K562 (cell line): ENCODE measurements around the gene CDC45. TPM values are rescaled to one million over a fixed set of nuclear protein-coding genes. Genes with fewer than 3 reads are reported as not detected.

Experiments
- ARID2 ChIP-seq: fragments of 450-650 bp; IDR thresholded peaks from 2 replicates; pipeline ENCODE4 v1.6.1; 2017; ENCODE audit warnings: antibody characterized with exemption, mild to moderate bottlenecking
- ESRRA ChIP-seq: fragments of 450-650 bp; IDR thresholded peaks from 2 replicates; pipeline ENCODE4 v1.6.1; 2014; ENCODE audit warnings: low read depth, mild to moderate bottlenecking, moderate library complexity, borderline replicate concordance
- MYBL2 ChIP-seq, 2 experiments: fragments of 450-650 bp in 1 of 2; sonication (generic) in 1 of 2; formaldehyde crosslinking in 1 of 2; IDR thresholded peaks; 2 replicates each; pipeline versions ENCODE4 v1.6.1 to v1.8.1; 2017 to 2022; ENCODE audit warnings: borderline replicate concordance in 1 of 2, inconsistent platforms in 1 of 2, low read depth in 1 of 2, mild to moderate bottlenecking in 1 of 2, missing genetic modification reagents in 1 of 2, moderate library complexity in 1 of 2
- RBM25 ChIP-seq: fragments of 200-400 bp; formaldehyde crosslinking; IDR thresholded peaks from 2 replicates; pipeline ENCODE4 v1.6.1; 2018; ENCODE audit warnings: low read length, low read depth, moderate library complexity; ENCODE audit not compliant: severe bottlenecking
- ZNF140 ChIP-seq: fragments of 250-450 bp; sonication (Bioruptor Pico); IDR thresholded peaks from 2 replicates; pipeline ENCODE4 v1.8.0; 2021; ENCODE audit warnings: moderate library complexity, mild to moderate bottlenecking, inconsistent platforms
- ZNF431 ChIP-seq: sonication (generic); formaldehyde crosslinking; IDR thresholded peaks from 2 replicates; pipeline ENCODE4 v1.8.0; 2022; ENCODE audit warnings: mild to moderate bottlenecking, missing genetic modification reagents
- polyA plus RNA-seq, 8 experiments: library from polyadenylated mRNA; depleted of rRNA in 4 of 8; stranded (reverse) in 5 of 8; unstranded in 3 of 8; fragments of >200 nt; fragmentation: Nextera tagmentation in 2 of 8; fragmentation: Illumina TruSeq in 1 of 8; extraction: Ambion mirVana in 2 of 8; extraction: Trizol in 1 of 8; gene quantifications; 2 replicates each; pipeline versions ENCODE4 v1.2.1 to v1.2.3, GENCODE V29; 2011 to 2014; ENCODE audit warnings: inconsistent platforms in 1 of 8, missing spikeins in 1 of 8
- total RNA-seq, 7 experiments: library from RNA; depleted of rRNA in 6 of 7; stranded (reverse); fragments of >200 nt in 6 of 7; fragmentation: Illumina TruSeq in 2 of 7; extraction: Trizol in 2 of 7; gene quantifications; 2 replicates each; pipeline versions ENCODE4 v1.2.1 to v1.2.3, GENCODE V29; 2011 to 2021; ENCODE audit warnings: low replicate concordance in 1 of 7
- TF ChIP-seq, protein P1 (sequence below): fragments of 250-450 bp; sonication (Bioruptor Pico); IDR thresholded peaks from 2 replicates; pipeline ENCODE4 v1.5.0; 2020; ENCODE audit warnings: mild to moderate bottlenecking, borderline replicate concordance
- TF ChIP-seq, protein P2 (sequence below): sonication (generic); formaldehyde crosslinking; IDR thresholded peaks from 2 replicates; pipeline ENCODE4 v1.8.1; 2023; ENCODE audit warnings: mild to moderate bottlenecking, missing genetic modification reagents
- TF ChIP-seq, protein P3 (sequence below): sonication (generic); formaldehyde crosslinking; IDR thresholded peaks from 2 replicates; pipeline ENCODE4 v1.8.0; 2023; ENCODE audit warnings: mild to moderate bottlenecking, missing genetic modification reagents
- TF ChIP-seq, protein P4 (sequence below): fragments of 450-650 bp; IDR thresholded peaks from 2 replicates; pipeline ENCODE4 v1.6.1; 2016; ENCODE audit warnings: low read depth

Gene CDC45
- total and polyA plus RNA-seq, 9 of the 15 experiments (the other 6 are each of a cell fraction or from before 2014, with no cell fraction given), result 251 to 580 (median 410) TPM

DNA sequence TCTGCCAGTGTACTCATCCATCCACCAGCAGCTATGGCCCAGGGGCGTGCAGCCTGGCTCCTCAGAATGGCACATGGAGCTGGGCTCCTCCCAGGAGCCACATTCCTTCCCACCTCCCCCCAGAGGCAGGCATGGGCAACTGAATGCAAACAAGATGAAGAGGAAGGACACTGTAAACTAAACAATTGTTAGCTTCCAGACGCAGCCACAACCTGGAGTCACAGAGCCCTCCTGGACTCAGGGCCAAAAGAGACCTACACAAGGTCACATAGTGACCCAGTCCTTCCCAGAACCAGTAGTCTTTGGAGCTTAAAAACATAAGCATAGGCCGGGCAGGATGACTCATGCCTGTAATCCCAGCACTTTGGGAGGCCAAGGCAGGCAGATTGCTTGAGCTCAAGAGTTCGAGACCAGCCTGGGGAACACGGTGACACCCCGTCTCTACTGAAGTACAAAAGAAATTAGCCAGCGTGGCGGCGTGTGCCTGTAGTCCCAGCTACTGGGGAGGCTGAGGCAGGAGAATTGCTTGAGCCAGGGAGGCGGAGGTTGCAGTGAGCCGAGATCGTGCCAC, 75.2 kb downstream of the CDC45 start (continued):
- TF ChIP-seq, protein P1, sequence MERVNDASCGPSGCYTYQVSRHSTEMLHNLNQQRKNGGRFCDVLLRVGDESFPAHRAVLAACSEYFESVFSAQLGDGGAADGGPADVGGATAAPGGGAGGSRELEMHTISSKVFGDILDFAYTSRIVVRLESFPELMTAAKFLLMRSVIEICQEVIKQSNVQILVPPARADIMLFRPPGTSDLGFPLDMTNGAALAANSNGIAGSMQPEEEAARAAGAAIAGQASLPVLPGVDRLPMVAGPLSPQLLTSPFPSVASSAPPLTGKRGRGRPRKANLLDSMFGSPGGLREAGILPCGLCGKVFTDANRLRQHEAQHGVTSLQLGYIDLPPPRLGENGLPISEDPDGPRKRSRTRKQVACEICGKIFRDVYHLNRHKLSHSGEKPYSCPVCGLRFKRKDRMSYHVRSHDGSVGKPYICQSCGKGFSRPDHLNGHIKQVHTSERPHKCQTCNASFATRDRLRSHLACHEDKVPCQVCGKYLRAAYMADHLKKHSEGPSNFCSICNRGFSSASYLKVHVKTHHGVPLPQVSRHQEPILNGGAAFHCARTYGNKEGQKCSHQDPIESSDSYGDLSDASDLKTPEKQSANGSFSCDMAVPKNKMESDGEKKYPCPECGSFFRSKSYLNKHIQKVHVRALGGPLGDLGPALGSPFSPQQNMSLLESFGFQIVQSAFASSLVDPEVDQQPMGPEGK (CRISPR knock-in tag), result no peak
- TF ChIP-seq RBM25 (no peak), ZNF431 (CRISPR knock-in tag) (no peak), ESRRA (0 out of 2 replicates have a peak, but pooled peaks have one; percentile 23), ARID2 (no peak), ZNF140 (CRISPR knock-in tag) (no peak), MYBL2 (IDR thresholded peaks at IDR 0.05; ENCODE audit: low read depth) (no peak), MYBL2 (CRISPR knock-in tag; IDR thresholded peaks at IDR 0.05; ENCODE audit: borderline replicate concordance) (0 out of 2 replicates have a peak, but pooled peaks have one; percentile 68)
- TF ChIP-seq, protein P2, sequence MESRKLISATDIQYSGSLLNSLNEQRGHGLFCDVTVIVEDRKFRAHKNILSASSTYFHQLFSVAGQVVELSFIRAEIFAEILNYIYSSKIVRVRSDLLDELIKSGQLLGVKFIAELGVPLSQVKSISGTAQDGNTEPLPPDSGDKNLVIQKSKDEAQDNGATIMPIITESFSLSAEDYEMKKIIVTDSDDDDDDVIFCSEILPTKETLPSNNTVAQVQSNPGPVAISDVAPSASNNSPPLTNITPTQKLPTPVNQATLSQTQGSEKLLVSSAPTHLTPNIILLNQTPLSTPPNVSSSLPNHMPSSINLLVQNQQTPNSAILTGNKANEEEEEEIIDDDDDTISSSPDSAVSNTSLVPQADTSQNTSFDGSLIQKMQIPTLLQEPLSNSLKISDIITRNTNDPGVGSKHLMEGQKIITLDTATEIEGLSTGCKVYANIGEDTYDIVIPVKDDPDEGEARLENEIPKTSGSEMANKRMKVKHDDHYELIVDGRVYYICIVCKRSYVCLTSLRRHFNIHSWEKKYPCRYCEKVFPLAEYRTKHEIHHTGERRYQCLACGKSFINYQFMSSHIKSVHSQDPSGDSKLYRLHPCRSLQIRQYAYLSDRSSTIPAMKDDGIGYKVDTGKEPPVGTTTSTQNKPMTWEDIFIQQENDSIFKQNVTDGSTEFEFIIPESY, result no peak
- TF ChIP-seq, protein P3, sequence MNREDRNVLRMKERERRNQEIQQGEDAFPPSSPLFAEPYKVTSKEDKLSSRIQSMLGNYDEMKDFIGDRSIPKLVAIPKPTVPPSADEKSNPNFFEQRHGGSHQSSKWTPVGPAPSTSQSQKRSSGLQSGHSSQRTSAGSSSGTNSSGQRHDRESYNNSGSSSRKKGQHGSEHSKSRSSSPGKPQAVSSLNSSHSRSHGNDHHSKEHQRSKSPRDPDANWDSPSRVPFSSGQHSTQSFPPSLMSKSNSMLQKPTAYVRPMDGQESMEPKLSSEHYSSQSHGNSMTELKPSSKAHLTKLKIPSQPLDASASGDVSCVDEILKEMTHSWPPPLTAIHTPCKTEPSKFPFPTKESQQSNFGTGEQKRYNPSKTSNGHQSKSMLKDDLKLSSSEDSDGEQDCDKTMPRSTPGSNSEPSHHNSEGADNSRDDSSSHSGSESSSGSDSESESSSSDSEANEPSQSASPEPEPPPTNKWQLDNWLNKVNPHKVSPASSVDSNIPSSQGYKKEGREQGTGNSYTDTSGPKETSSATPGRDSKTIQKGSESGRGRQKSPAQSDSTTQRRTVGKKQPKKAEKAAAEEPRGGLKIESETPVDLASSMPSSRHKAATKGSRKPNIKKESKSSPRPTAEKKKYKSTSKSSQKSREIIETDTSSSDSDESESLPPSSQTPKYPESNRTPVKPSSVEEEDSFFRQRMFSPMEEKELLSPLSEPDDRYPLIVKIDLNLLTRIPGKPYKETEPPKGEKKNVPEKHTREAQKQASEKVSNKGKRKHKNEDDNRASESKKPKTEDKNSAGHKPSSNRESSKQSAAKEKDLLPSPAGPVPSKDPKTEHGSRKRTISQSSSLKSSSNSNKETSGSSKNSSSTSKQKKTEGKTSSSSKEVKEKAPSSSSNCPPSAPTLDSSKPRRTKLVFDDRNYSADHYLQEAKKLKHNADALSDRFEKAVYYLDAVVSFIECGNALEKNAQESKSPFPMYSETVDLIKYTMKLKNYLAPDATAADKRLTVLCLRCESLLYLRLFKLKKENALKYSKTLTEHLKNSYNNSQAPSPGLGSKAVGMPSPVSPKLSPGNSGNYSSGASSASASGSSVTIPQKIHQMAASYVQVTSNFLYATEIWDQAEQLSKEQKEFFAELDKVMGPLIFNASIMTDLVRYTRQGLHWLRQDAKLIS, result no peak
- TF ChIP-seq, protein P4, sequence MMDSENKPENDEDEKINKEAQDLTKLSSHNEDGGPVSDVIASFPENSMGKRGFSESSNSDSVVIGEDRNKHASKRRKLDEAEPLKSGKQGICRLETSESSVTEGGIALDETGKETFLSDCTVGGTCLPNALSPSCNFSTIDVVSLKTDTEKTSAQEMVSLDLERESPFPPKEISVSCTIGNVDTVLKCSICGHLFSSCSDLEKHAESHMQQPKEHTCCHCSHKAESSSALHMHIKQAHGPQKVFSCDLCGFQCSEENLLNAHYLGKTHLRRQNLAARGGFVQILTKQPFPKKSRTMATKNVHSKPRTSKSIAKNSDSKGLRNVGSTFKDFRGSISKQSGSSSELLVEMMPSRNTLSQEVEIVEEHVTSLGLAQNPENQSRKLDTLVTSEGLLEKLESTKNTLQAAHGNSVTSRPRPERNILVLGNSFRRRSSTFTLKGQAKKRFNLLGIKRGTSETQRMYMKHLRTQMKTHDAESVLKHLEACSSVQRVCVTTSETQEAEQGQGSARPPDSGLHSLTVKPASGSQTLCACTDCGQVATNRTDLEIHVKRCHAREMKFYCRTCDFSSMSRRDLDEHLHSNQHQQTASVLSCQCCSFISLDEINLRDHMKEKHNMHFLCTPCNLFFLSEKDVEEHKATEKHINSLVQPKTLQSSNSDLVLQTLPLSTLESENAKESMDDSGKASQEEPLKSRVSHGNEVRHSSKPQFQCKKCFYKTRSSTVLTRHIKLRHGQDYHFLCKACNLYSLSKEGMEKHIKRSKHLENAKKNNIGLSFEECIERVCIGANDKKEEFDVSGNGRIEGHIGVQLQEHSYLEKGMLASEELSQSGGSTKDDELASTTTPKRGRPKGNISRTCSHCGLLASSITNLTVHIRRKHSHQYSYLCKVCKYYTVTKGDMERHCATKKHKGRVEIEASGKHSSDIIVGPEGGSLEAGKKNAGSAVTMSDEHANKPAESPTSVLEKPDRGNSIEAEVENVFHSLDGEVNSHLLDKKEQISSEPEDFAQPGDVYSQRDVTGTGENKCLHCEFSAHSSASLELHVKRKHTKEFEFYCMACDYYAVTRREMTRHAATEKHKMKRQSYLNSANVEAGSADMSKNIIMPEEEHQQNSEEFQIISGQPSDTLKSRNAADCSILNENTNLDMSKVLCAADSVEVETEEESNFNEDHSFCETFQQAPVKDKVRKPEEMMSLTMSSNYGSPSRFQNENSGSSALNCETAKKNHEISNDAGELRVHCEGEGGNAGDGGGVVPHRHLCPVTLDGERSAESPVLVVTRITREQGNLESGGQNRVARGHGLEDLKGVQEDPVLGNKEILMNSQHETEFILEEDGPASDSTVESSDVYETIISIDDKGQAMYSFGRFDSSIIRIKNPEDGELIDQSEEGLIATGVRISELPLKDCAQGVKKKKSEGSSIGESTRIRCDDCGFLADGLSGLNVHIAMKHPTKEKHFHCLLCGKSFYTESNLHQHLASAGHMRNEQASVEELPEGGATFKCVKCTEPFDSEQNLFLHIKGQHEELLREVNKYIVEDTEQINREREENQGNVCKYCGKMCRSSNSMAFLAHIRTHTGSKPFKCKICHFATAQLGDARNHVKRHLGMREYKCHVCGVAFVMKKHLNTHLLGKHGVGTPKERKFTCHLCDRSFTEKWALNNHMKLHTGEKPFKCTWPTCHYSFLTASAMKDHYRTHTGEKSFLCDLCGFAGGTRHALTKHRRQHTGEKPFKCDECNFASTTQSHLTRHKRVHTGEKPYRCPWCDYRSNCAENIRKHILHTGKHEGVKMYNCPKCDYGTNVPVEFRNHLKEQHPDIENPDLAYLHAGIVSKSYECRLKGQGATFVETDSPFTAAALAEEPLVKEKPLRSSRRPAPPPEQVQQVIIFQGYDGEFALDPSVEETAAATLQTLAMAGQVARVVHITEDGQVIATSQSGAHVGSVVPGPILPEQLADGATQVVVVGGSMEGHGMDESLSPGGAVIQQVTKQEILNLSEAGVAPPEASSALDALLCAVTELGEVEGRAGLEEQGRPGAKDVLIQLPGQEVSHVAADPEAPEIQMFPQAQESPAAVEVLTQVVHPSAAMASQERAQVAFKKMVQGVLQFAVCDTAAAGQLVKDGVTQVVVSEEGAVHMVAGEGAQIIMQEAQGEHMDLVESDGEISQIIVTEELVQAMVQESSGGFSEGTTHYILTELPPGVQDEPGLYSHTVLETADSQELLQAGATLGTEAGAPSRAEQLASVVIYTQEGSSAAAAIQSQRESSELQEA, result no peak
